ENCODE data around the gene JAML. TPM values are rescaled to one million over a fixed set of nuclear protein-coding genes. Genes with fewer than 3 reads are reported as not detected.

Gene JAML
- total RNA-seq, 6 donors from 2014 or later: 33.0 to 105 (median 49.5) TPM

- no peaks in the 10 kb centered on the region for H3K36me3 ChIP-seq
- TF ChIP-seq POLR2AphosphoS5 (IDR thresholded peaks at IDR 0.05) (no peak), POLR2A (IDR thresholded peaks at IDR 0.05) (no peak)
- DNase-seq (no peak), ATAC-seq (ENCODE audit: low FRiP score in 2 of 2) (no peak)
- WGBS, 2 donors: 32 to 55% methylated on average over 5 to 11 of the region's 11 CpGs
- no peaks in the 10 kb centered on the region for H3K9me3 ChIP-seq
- H3K27me3 ChIP-seq: peaks cover 0 to 42% (median 18%) of the 10 kb centered on the region in 4 donors
- no peak overlapping the region for H3K4me3 ChIP-seq
- H3K27ac ChIP-seq: no peak overlapping the region
- peaks cover 14 to 47% (median 30%) of the 10 kb centered on the region in 4 donors for H3K4me1 ChIP-seq
Observed at GRCh38 chr11:118155776-118156530, 68.9 kb downstream of the JAML start.

GRCh38 chr11:118154641-118155040 is 70.2 kb downstream of the JAML start:
- WGBS, 2 donors: 73 to 76% methylated on average over 1 of the region's 1 CpG
- TF ChIP-seq POLR2AphosphoS5 (IDR thresholded peaks at IDR 0.05) (no peak), EP300 (IDR thresholded peaks at IDR 0.05) (no peak), POLR2A (IDR thresholded peaks at IDR 0.05) (no peak), CTCF (IDR thresholded peaks at IDR 0.05) (no peak)

GRCh38 chr11:118153976-118154375 is 70.8 kb downstream of the JAML start:
- 85% methylated on average over 8 to 11 of the region's 11 CpGs for WGBS, 2 donors
- Histone ChIP-seq H3K27me3 (peaks cover 0 to 42% (median 18%) of the 10 kb centered on the region in 4 donors), H3K36me3 (no peaks in the 10 kb centered on the region), H3K9me3 (no peaks in the 10 kb centered on the region), H3K4me3 (no peak overlapping the region), H3K27ac (no peak overlapping the region), H3K4me1 (peaks cover 14 to 47% (median 30%) of the 10 kb centered on the region in 4 donors)
- no peak for DNase-seq
- TF ChIP-seq POLR2A (IDR thresholded peaks at IDR 0.05) (no peak), POLR2AphosphoS5 (IDR thresholded peaks at IDR 0.05) (no peak), EP300 (IDR thresholded peaks at IDR 0.05) (no peak), CTCF (IDR thresholded peaks at IDR 0.05) (no peak)
- no peak for ATAC-seq (ENCODE audit: low FRiP score in 2 of 2)

More at GRCh38 chr11:118154641-118155040, 70.2 kb downstream of the JAML start:
- DNase-seq (no peak), ATAC-seq (ENCODE audit: low FRiP score in 2 of 2) (no peak)
- Histone ChIP-seq H3K4me1 (peaks cover 14 to 47% (median 30%) of the 10 kb centered on the region in 4 donors), H3K9me3 (no peaks in the 10 kb centered on the region), H3K4me3 (no peak overlapping the region), H3K36me3 (no peaks in the 10 kb centered on the region), H3K27ac (no peak overlapping the region), H3K27me3 (peaks cover 0 to 42% (median 18%) of the 10 kb centered on the region in 4 donors)

- no peak for ATAC-seq (ENCODE audit: low FRiP score in 2 of 2)
- 33 to 41% methylated on average over 13 to 16 of the region's 16 CpGs for WGBS, 2 donors
- H3K4me1 ChIP-seq: peaks cover 14 to 47% (median 30%) of the 10 kb centered on the region in 4 donors
- peaks cover 0 to 42% (median 18%) of the 10 kb centered on the region in 4 donors for H3K27me3 ChIP-seq
- no peaks in the 10 kb centered on the region for H3K36me3 ChIP-seq
- no peak overlapping the region for H3K27ac ChIP-seq
- DNase-seq: no peak
- H3K9me3 ChIP-seq: no peaks in the 10 kb centered on the region
- TF ChIP-seq EP300 (IDR thresholded peaks at IDR 0.05) (no peak), POLR2A (IDR thresholded peaks at IDR 0.05) (no peak)
- H3K4me3 ChIP-seq: peak overlapping the region in 3 of 4 donors; percentile 42 to 55 (median 49)
Observed at GRCh38 chr11:118153516-118153915, 71.3 kb downstream of the JAML start.

- TF ChIP-seq POLR2AphosphoS5 (IDR thresholded peaks at IDR 0.05) (no peak), POLR2A (IDR thresholded peaks at IDR 0.05) (no peak), EP300 (IDR thresholded peaks at IDR 0.05) (no peak), CTCF (IDR thresholded peaks at IDR 0.05) (no peak)
- H3K27me3 ChIP-seq: peaks cover 0 to 42% (median 18%) of the 10 kb centered on the region in 4 donors
Observed at GRCh38 chr11:118152552-118153471, 72.0 kb downstream of the JAML start, which contains the start of gene SCN4B. TSS of gene SCN4B (minus strand) at chr11:118152823. CDS start at chr11:118152673, 150 bp downstream.

More at GRCh38 chr11:118152552-118153471, 72.0 kb downstream of the JAML start, which contains the start of gene SCN4B:
- ATAC-seq (ENCODE audit: low FRiP score in 2 of 2) (peak in 1 of 2 donors; percentile 88), DNase-seq (peak; percentile 54 to 90)
- 0 to 1% methylated on average over 16 to 61 of the region's 88 CpGs for WGBS, 2 donors
- Histone ChIP-seq H3K36me3 (no peaks in the 10 kb centered on the region), H3K27ac (peak within 1 kb of the TSS in 2 of 4 donors; percentile 4 to 55), H3K4me1 (peaks cover 14 to 47% (median 30%) of the 10 kb centered on the region in 4 donors), H3K9me3 (no peaks in the 10 kb centered on the region), H3K4me3 (peak within 1 kb of the TSS; percentile 18 to 55 (median 46))
